ENCODE results near the gene RSPH6A. TPM values are rescaled to one million over a fixed set of nuclear protein-coding genes. Genes with fewer than 3 reads are reported as not detected.
A peak's percentile ranks its signal among the peaks of the same experiment; 100 is the strongest.
"Not testable (repeated sequence)": the region's sequence is repeated elsewhere in the genome, so short reads cannot be mapped to it uniquely, and the experiment has no call there.

The RSPH6A gene
- total RNA-seq, 1 donor from 2014 or later = not detected

- DNase-seq (ENCODE audit: extremely low read depth, low read depth, low spot score) = no peak
Measured at GRCh38 chr19:45804959-45805230, 10.2 kb downstream of the RSPH6A start.

GRCh38 chr19:45804140-45804958 lies 10.8 kb downstream of the RSPH6A start:
- DNase-seq (ENCODE audit: extremely low read depth, low read depth, low spot score) = no peak

- no peak for DNase-seq (ENCODE audit: extremely low read depth, low read depth, low spot score)
Measured at GRCh38 chr19:45801603-45802175, 13.4 kb downstream of the RSPH6A start.

- DNase-seq (ENCODE audit: extremely low read depth, low read depth, low spot score) = no peak
Measured at GRCh38 chr19:45800070-45800553, 15.0 kb downstream of the RSPH6A start.

GRCh38 chr19:45799541-45799940 lies 15.6 kb downstream of the RSPH6A start:
- DNase-seq (ENCODE audit: extremely low read depth, low read depth, low spot score) = not testable (repeated sequence)

GRCh38 chr19:45798995-45799517 lies 16.1 kb downstream of the RSPH6A start:
- DNase-seq (ENCODE audit: extremely low read depth, low read depth, low spot score) = no peak

- no peak for DNase-seq (ENCODE audit: extremely low read depth, low read depth, low spot score)
Measured at GRCh38 chr19:45794627-45795026, 20.5 kb downstream of the RSPH6A start.

- DNase-seq (ENCODE audit: extremely low read depth, low read depth, low spot score) = no peak
Measured at GRCh38 chr19:45793876-45794275, 21.2 kb downstream of the RSPH6A start.

GRCh38 chr19:45793178-45793564 lies 21.9 kb downstream of the RSPH6A start:
- no peak for DNase-seq (ENCODE audit: extremely low read depth, low read depth, low spot score)

- DNase-seq (ENCODE audit: extremely low read depth, low read depth, low spot score) = peak; percentile 91
Measured at GRCh38 chr19:45792470-45793177, 22.5 kb downstream of the RSPH6A start, which contains the start of gene DMWD. Gene DMWD, minus strand, starts transcription at chr19:45792845. Its CDS starts 89 bp downstream, at chr19:45792756.

- no peak for DNase-seq (ENCODE audit: extremely low read depth, low read depth, low spot score)
Measured at GRCh38 chr19:45791744-45792469, 23.2 kb downstream of the RSPH6A start.

- DNase-seq (ENCODE audit: extremely low read depth, low read depth, low spot score) = no peak
Measured at GRCh38 chr19:45790942-45791341, 24.2 kb downstream of the RSPH6A start.

GRCh38 chr19:45789035-45789786 lies 25.9 kb downstream of the RSPH6A start:
- DNase-seq (ENCODE audit: extremely low read depth, low read depth, low spot score) = no peak

- DNase-seq (ENCODE audit: extremely low read depth, low read depth, low spot score) = no peak
Measured at GRCh38 chr19:45786533-45786894, 28.6 kb downstream of the RSPH6A start.

GRCh38 chr19:45785781-45786532 lies 29.2 kb downstream of the RSPH6A start:
- no peak for DNase-seq (ENCODE audit: extremely low read depth, low read depth, low spot score)

GRCh38 chr19:45785097-45785496 lies 30.0 kb downstream of the RSPH6A start:
- no peak for DNase-seq (ENCODE audit: extremely low read depth, low read depth, low spot score)

- DNase-seq (ENCODE audit: extremely low read depth, low read depth, low spot score) = no peak
Measured at GRCh38 chr19:45784096-45784495, 31.0 kb downstream of the RSPH6A start.

- no peak for DNase-seq (ENCODE audit: extremely low read depth, low read depth, low spot score)
Measured at GRCh38 chr19:45782820-45783785, 32.0 kb downstream of the RSPH6A start.
